ENCODE data around the gene PEX16.
"Not testable (repeated sequence)": the region's sequence is repeated elsewhere in the genome, so short reads cannot be mapped to it uniquely, and the experiment has no call there.

The PEX16 gene

GRCh38 chr11:45921561-45922424, 4.1 kb upstream of the PEX16 start:
- peak in 10 of 42 donors; percentile 8 to 51 (median 26) for DNase-seq

GRCh38 chr11:45920531-45921477, 3.1 kb upstream of the PEX16 start:
- intact Hi-C loops (cut with DNase I) = no loop called here
- peak in 9 of 42 donors; percentile 3 to 24 (median 8) for DNase-seq

More at GRCh38 chr11:45921561-45922424, 4.1 kb upstream of the PEX16 start:
- intact Hi-C loops (cut with DNase I) = no loop called here

GRCh38 chr11:45919806-45920530, 2.3 kb upstream of the PEX16 start:
- peak in 6 of 42 donors; percentile 7 to 31 (median 22) for DNase-seq

GRCh38 chr11:45918962-45919675, 1.4 kb upstream of the PEX16 start:
- DNase-seq = peak in 4 of 42 donors; percentile 3 to 25 (median 17)
- intact Hi-C loops (cut with DNase I) = loop anchor here (5.0 kb wide), 1 partner anchor 72 kb away; the partner anchor contains the start of gene CRY2

More at GRCh38 chr11:45919806-45920530, 2.3 kb upstream of the PEX16 start:
- intact Hi-C loops (cut with DNase I) = loop anchor here (5.0 kb wide), 1 partner anchor 73 kb away; the partner anchor contains the start of gene CRY2

GRCh38 chr11:45918331-45918941, 759 bp upstream of the PEX16 start:
- intact Hi-C loops (cut with DNase I) = loop anchor here (5.0 kb wide), 1 partner anchor 71 kb away; the partner anchor contains the start of gene CRY2
- peak; percentile 75 to 93 (median 88) for DNase-seq

GRCh38 chr11:45917286-45917622, 423 bp downstream of the PEX16 start:
- intact Hi-C loops (cut with DNase I) = loop anchor here (5.0 kb wide), 1 partner anchor 70 kb away; the partner anchor contains the start of gene CRY2

GRCh38 chr11:45915446-45915845, 2.2 kb downstream of the PEX16 start:
- intact Hi-C loops (cut with DNase I) = loop anchor here (5.0 kb wide), 1 partner anchor 68 kb away; the partner anchor contains the start of gene CRY2
- no peak for DNase-seq

More at GRCh38 chr11:45917286-45917622, 423 bp downstream of the PEX16 start:
- DNase-seq = no peak

- intact Hi-C loops (cut with DNase I) = no loop called here
- DNase-seq = no peak
These were observed 3.6 kb downstream of the PEX16 start for GRCh38 chr11:45913942-45914635.

GRCh38 chr11:45913514-45913913, 4.2 kb downstream of the PEX16 start:
- intact Hi-C loops (cut with DNase I) = no loop called here
- no peak for DNase-seq

GRCh38 chr11:45910623-45911022, 7.1 kb downstream of the PEX16 start:
- intact Hi-C loops (cut with DNase I) = no loop called here
- DNase-seq = no peak

- intact Hi-C loops (cut with DNase I) = no loop called here
- peak in 4 of 42 donors; percentile 31 to 56 (median 36) for DNase-seq
These were observed 7.8 kb downstream of the PEX16 start for GRCh38 chr11:45909594-45910475.

- peak in 13 of 42 donors; percentile 38 to 67 (median 45) for DNase-seq
- intact Hi-C loops (cut with DNase I) = no loop called here
These were observed 9.7 kb downstream of the PEX16 start for GRCh38 chr11:45907911-45908370.

GRCh38 chr11:45906965-45907611, 10.6 kb downstream of the PEX16 start, which contains the start of gene FREY1:
Gene FREY1, minus strand, starts transcription at chr11:45907271. Its CDS starts 26 bp downstream, at chr11:45907245.
- DNase-seq = peak in 7 of 42 donors; percentile 30 to 59 (median 47)
- intact Hi-C loops (cut with DNase I) = no loop called here

- DNase-seq = no peak
- intact Hi-C loops (cut with DNase I) = no loop called here
These were observed 11.5 kb downstream of the PEX16 start for GRCh38 chr11:45906096-45906682.

GRCh38 chr11:45905576-45905975, 12.1 kb downstream of the PEX16 start:
- intact Hi-C loops (cut with DNase I); DNase-seq: not testable (repeated sequence)

Data from head of caudate nucleus (tissue), 42 donors.